Measurements from ENCODE around the gene TPRG1. TPM values are rescaled to one million over a fixed set of nuclear protein-coding genes. Genes with fewer than 3 reads are reported as not detected.

TPRG1 gene
- total and polyA plus RNA-seq, 9 of the 15 experiments (the other 6 are each of a cell fraction or from before 2014, with no cell fraction given) = 0.01 TPM; not detected in 8

DNA sequence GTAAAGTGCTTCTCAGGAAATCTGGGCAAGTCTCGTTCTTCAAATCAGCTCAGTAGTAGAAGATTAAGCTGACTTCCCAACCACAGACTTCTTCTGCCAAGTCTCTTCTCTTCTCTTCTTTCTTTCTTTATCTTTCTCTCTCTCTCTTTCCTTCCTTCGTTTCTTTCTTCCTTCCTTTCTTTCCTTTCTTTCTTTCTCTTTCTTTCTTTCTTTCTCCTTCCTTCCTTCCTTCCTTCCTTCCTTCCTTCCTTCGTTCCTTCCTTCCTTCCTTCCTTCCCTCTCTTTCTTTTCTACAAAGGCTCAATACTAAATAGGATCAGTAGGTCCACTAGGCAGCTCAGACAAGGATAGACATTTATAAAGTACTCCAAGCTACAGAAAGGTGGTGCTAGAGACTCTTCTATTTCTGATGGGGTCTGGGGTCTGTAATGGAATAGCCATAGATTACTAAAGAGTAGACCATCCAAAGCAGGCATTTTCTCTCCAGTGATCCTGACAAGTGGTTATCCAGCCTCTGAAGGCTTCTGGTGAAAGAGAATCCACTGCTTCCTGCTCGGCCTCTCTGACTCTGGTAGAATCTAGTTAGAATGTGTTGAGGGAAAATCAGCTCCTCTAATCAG, 100.8 kb downstream of the TPRG1 start:
- Histone ChIP-seq H4K20me1 (replicated peaks; ENCODE audit: control insufficient read depth, insufficient read depth, low read length) (no peaks in the 10 kb centered on the region), H2AFZ (ENCODE audit: low read depth, low read length) (no peak overlapping the region), H3K27ac (ENCODE audit: extremely low read depth, low read depth, low read length) (no peak overlapping the region), H3K9ac (ENCODE audit: insufficient read depth in 1 of 2, low read depth in 2 of 2, low read length in 2 of 2) (no peak overlapping the region), H3K4me2 (ENCODE audit: insufficient read depth, low read length) (no peak overlapping the region), H3K4me3 (no peak overlapping the region), H3K9me3 (replicated peaks; ENCODE audit: control insufficient read depth, insufficient read depth, low read depth, low read length) (no peaks in the 10 kb centered on the region), H3K79me2 (ENCODE audit: control insufficient read depth, insufficient read depth, low read length) (no peaks in the 10 kb centered on the region), H3K4me1 (replicated peaks in 1 of 2; ENCODE audit: control insufficient read depth in 2 of 2, insufficient read depth in 2 of 2, low read length in 2 of 2) (no peaks in the 10 kb centered on the region), H3K36me3 (ENCODE audit: control insufficient read depth, insufficient read depth, low read length) (no peaks in the 10 kb centered on the region), H3K27me3 (ENCODE audit: control insufficient read depth in 2 of 2, insufficient read depth in 2 of 2, low read length in 2 of 2) (no peaks in the 10 kb centered on the region), H3K9me1 (ENCODE audit: control insufficient read depth, insufficient read depth, low read length) (no peaks in the 10 kb centered on the region)
- no peak for DNase-seq (ENCODE audit: extremely low read depth in 1 of 4, low spot score in 3 of 4)
- intact Hi-C loops (cut with micrococcal nuclease) = no loop called here
- in situ Hi-C loops (cut with MboI) = no loop called here
- no peak for TF ChIP-seq MCM2 (IDR thresholded peaks at IDR 0.05; ENCODE audit: low read depth)
- no peak for TF ChIP-seq ZNF766 (CRISPR knock-in tag; conservative IDR thresholded peaks at IDR 0.05)
- TF ChIP-seq, protein P1, sequence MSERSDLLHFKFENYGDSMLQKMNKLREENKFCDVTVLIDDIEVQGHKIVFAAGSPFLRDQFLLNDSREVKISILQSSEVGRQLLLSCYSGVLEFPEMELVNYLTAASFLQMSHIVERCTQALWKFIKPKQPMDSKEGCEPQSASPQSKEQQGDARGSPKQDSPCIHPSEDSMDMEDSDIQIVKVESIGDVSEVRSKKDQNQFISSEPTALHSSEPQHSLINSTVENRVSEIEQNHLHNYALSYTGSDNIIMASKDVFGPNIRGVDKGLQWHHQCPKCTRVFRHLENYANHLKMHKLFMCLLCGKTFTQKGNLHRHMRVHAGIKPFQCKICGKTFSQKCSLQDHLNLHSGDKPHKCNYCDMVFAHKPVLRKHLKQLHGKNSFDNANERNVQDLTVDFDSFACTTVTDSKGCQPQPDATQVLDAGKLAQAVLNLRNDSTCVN (CRISPR knock-in tag; IDR thresholded peaks at IDR 0.05) = no peak
- no peak for TF ChIP-seq NR3C1 (CRISPR knock-in tag; IDR thresholded peaks at IDR 0.05)
- no peak for FAIRE-seq
- CTCF ChIA-PET (ENCODE audit: low intra/inter-chr PET ratio) = no interaction called here
- no TSS peak for BruUV-seq (replicated peaks)
- WGBS (ENCODE audit: insufficient coverage, low coverage, missing lambda C conversion rate) = 0% methylated on average over 3 of the region's 4 CpGs
- POLR2A ChIA-PET = no interaction called here
- no peak for ATAC-seq

DNA sequence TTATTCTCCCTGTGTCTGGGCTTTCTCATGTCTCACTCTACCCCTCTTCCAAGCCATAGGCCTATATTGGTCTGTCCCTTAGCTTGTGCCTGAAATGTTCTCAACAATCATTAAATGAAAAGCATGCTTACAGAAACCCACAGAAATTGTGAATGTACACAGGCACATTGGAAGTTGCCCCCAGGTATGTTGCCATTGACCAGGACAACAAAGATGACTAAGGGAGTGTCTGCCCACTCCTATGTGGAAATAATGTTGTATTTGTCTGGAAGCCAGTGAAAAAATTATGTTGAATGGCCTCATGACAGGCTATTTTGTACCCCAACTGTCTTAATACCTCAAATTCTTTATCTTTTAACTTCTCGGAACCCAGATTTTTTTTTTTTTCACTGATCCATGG, 102.0 kb downstream of the TPRG1 start:
- Histone ChIP-seq H3K79me2 (ENCODE audit: control insufficient read depth, insufficient read depth, low read length) (no peaks in the 10 kb centered on the region), H2AFZ (ENCODE audit: low read depth, low read length) (no peak overlapping the region), H3K4me3 (no peak overlapping the region), H3K4me2 (ENCODE audit: insufficient read depth, low read length) (no peak overlapping the region), H3K36me3 (ENCODE audit: control insufficient read depth, insufficient read depth, low read length) (no peaks in the 10 kb centered on the region), H3K27me3 (ENCODE audit: control insufficient read depth in 2 of 2, insufficient read depth in 2 of 2, low read length in 2 of 2) (no peaks in the 10 kb centered on the region), H3K4me1 (replicated peaks in 1 of 2; ENCODE audit: control insufficient read depth in 2 of 2, insufficient read depth in 2 of 2, low read length in 2 of 2) (no peaks in the 10 kb centered on the region), H3K27ac (ENCODE audit: extremely low read depth, low read depth, low read length) (no peak overlapping the region), H3K9ac (ENCODE audit: insufficient read depth in 1 of 2, low read depth in 2 of 2, low read length in 2 of 2) (no peak overlapping the region), H3K9me1 (ENCODE audit: control insufficient read depth, insufficient read depth, low read length) (no peaks in the 10 kb centered on the region), H4K20me1 (replicated peaks; ENCODE audit: control insufficient read depth, insufficient read depth, low read length) (no peaks in the 10 kb centered on the region), H3K9me3 (replicated peaks; ENCODE audit: control insufficient read depth, insufficient read depth, low read depth, low read length) (no peaks in the 10 kb centered on the region)
- FAIRE-seq (no peak), ATAC-seq (no peak), DNase-seq (ENCODE audit: extremely low read depth in 1 of 4, low spot score in 3 of 4) (no peak)
- BruUV-seq (replicated peaks) = no TSS peak
- CTCF ChIA-PET (ENCODE audit: low intra/inter-chr PET ratio) = no interaction called here
- POLR2A ChIA-PET = no interaction called here
- in situ Hi-C loops (cut with MboI) (no loop called here), intact Hi-C loops (cut with micrococcal nuclease) (no loop called here)
- 0% methylated on average over 1 of the region's 1 CpG for WGBS (ENCODE audit: insufficient coverage, low coverage, missing lambda C conversion rate)
- TF ChIP-seq SMARCC2 (IDR thresholded peaks at IDR 0.05; ENCODE audit: low read depth) = no peak
- TF ChIP-seq, protein P2, sequence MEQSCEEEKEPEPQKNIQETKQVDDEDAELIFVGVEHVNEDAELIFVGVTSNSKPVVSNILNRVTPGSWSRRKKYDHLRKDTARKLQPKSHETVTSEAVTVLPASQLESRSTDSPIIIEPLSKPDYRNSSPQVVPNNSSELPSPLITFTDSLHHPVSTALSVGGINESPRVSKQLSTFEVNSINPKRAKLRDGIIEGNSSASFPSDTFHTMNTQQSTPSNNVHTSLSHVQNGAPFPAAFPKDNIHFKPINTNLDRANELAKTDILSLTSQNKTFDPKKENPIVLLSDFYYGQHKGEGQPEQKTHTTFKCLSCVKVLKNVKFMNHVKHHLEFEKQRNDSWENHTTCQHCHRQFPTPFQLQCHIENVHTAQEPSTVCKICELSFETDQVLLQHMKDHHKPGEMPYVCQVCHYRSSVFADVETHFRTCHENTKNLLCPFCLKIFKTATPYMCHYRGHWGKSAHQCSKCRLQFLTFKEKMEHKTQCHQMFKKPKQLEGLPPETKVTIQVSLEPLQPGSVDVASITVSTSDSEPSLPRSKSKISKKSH (CRISPR knock-in tag; IDR thresholded peaks at IDR 0.05) = no peak
- no peak for TF ChIP-seq PYGO2 (tag; IDR thresholded peaks at IDR 0.05)
- TF ChIP-seq, protein P3, sequence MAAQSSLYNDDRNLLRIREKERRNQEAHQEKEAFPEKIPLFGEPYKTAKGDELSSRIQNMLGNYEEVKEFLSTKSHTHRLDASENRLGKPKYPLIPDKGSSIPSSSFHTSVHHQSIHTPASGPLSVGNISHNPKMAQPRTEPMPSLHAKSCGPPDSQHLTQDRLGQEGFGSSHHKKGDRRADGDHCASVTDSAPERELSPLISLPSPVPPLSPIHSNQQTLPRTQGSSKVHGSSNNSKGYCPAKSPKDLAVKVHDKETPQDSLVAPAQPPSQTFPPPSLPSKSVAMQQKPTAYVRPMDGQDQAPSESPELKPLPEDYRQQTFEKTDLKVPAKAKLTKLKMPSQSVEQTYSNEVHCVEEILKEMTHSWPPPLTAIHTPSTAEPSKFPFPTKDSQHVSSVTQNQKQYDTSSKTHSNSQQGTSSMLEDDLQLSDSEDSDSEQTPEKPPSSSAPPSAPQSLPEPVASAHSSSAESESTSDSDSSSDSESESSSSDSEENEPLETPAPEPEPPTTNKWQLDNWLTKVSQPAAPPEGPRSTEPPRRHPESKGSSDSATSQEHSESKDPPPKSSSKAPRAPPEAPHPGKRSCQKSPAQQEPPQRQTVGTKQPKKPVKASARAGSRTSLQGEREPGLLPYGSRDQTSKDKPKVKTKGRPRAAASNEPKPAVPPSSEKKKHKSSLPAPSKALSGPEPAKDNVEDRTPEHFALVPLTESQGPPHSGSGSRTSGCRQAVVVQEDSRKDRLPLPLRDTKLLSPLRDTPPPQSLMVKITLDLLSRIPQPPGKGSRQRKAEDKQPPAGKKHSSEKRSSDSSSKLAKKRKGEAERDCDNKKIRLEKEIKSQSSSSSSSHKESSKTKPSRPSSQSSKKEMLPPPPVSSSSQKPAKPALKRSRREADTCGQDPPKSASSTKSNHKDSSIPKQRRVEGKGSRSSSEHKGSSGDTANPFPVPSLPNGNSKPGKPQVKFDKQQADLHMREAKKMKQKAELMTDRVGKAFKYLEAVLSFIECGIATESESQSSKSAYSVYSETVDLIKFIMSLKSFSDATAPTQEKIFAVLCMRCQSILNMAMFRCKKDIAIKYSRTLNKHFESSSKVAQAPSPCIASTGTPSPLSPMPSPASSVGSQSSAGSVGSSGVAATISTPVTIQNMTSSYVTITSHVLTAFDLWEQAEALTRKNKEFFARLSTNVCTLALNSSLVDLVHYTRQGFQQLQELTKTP (IDR thresholded peaks at IDR 0.05; ENCODE audit: low read depth in 1 of 2, partially characterized antibody in 2 of 2) = no peak
- TF ChIP-seq HDAC2 (IDR thresholded peaks at IDR 0.05) = no peak
- no peak for TF ChIP-seq NCOR1 (IDR thresholded peaks at IDR 0.05)

All from K562 (cell line).